ENCODE results near the gene PMM2. TPM values are rescaled to one million over a fixed set of nuclear protein-coding genes. Genes with fewer than 3 reads are reported as not detected.

The PMM2 gene
- total and polyA plus RNA-seq, 12 donors, result 7.4 to 81.1 (median 26.3) TPM

DNA sequence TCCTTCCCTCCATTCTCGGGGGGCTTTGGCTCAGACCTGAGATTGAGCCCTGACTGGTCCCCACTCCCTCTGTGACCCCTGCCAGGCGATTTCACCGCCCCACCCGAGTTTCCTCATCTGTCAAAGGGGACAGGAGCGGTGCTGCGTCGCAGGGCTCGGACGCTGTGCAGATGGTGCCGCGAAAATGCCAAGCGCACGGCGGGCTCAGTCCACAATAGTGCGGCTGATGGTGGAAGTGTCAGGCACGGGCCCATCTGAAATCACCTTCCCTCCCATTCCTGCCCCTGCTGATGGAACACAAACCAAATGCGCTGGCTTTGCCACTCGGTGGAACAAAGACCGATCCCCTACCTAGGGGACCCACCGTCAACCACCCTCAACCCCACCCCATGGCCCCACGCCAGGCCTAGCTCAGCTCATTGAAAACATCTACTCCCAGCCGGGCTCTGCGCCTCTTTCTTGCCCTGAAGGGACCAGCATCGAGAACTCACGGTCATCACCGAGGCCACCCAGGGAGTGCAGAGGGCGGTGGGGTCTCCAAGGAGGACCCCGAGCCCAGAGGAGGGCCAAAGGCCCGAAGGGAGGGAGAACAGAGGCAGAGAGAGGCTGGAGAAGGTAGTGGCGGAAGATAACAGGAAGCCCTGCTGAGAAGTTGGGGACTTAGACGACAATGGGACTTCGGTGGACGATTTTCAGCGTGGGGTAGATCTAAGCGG is 69.7 kb downstream of the PMM2 start:
- DNase-seq, result peak in 5 of 7 donors; percentile 51 to 70 (median 66)
- H3K27ac ChIP-seq, result peak overlapping the region; percentile 77 to 91 (median 83)
- intact Hi-C loops (cut with DNase I), result no loop called here
- no peaks in the 10 kb centered on the region for H3K27me3 ChIP-seq
- H3K4me3 ChIP-seq, result peak overlapping the region; percentile 9 to 82 (median 66)
- H3K9me3 ChIP-seq (replicated peaks in 1 of 3), result no peaks in the 10 kb centered on the region
- H3K4me1 ChIP-seq (replicated peaks in 1 of 2), result peaks cover 60 to 64% of the 10 kb centered on the region in 2 donors
- H3K36me3 ChIP-seq (replicated peaks in 1 of 2), result no peaks in the 10 kb centered on the region
- 1 to 4% (median 2%) methylated on average over 25 to 35 of the region's 35 CpGs for WGBS, 4 donors
- no peak for TF ChIP-seq POLR2A (IDR thresholded peaks at IDR 0.05)
- TF ChIP-seq, protein P1, sequence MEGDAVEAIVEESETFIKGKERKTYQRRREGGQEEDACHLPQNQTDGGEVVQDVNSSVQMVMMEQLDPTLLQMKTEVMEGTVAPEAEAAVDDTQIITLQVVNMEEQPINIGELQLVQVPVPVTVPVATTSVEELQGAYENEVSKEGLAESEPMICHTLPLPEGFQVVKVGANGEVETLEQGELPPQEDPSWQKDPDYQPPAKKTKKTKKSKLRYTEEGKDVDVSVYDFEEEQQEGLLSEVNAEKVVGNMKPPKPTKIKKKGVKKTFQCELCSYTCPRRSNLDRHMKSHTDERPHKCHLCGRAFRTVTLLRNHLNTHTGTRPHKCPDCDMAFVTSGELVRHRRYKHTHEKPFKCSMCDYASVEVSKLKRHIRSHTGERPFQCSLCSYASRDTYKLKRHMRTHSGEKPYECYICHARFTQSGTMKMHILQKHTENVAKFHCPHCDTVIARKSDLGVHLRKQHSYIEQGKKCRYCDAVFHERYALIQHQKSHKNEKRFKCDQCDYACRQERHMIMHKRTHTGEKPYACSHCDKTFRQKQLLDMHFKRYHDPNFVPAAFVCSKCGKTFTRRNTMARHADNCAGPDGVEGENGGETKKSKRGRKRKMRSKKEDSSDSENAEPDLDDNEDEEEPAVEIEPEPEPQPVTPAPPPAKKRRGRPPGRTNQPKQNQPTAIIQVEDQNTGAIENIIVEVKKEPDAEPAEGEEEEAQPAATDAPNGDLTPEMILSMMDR (IDR thresholded peaks at IDR 0.05), result peak in 1 of 6 experiments; percentile 10

GRCh38 chr16:8867932-8868415 is 70.3 kb downstream of the PMM2 start:
- Histone ChIP-seq H3K4me1 (replicated peaks in 1 of 2) (peaks cover 54 to 58% of the 10 kb centered on the region in 2 donors), H3K9me3 (replicated peaks in 1 of 3) (no peaks in the 10 kb centered on the region), H3K27ac (peak overlapping the region; percentile 77 to 91 (median 83)), H3K36me3 (replicated peaks in 1 of 2) (no peaks in the 10 kb centered on the region), H3K4me3 (peak overlapping the region; percentile 9 to 82 (median 66)), H3K27me3 (no peaks in the 10 kb centered on the region)
- WGBS, 4 donors, result 0 to 1% (median 0%) methylated on average over 6 to 16 of the region's 16 CpGs
- intact Hi-C loops (cut with DNase I), result no loop called here
- peak in 1 of 7 donors; percentile 37 for DNase-seq
- TF ChIP-seq, protein P1 (IDR thresholded peaks at IDR 0.05), result no peak
- TF ChIP-seq POLR2A (IDR thresholded peaks at IDR 0.05), result no peak

GRCh38 chr16:8868416-8869211 is 71.0 kb downstream of the PMM2 start, which contains the start of gene CARHSP1:
TSS of gene CARHSP1 (minus strand) at chr16:8869006. CDS start at chr16:8859328, 9,678 bp downstream.
- Histone ChIP-seq H3K4me1 (replicated peaks in 1 of 2) (peaks cover 48 to 51% of the 10 kb centered on the region in 2 donors), H3K4me3 (peak within 1 kb of the TSS; percentile 9 to 82 (median 66)), H3K9me3 (replicated peaks in 1 of 3) (no peaks in the 10 kb centered on the region), H3K36me3 (replicated peaks in 1 of 2) (no peaks in the 10 kb centered on the region), H3K27me3 (no peaks in the 10 kb centered on the region), H3K27ac (peak within 1 kb of the TSS; percentile 77 to 91 (median 83))
- 0 to 1% (median 1%) methylated on average over 33 to 83 of the region's 83 CpGs; no CpG with 5 or more reads in 1 of the 4 donors for WGBS, 4 donors
- peak; percentile 85 to 93 (median 87) for DNase-seq
- TF ChIP-seq, protein P1 (IDR thresholded peaks at IDR 0.05), result no peak
- peak; percentile 57 to 81 for TF ChIP-seq POLR2A (IDR thresholded peaks at IDR 0.05)
- intact Hi-C loops (cut with DNase I), result no loop called here

Data from adrenal gland (tissue), 12 donors.